IMR-90 (cell line): ENCODE measurements around the gene RELN.

Experiments used
- BHLHE40 ChIP-seq: fragments of 150-350 bp; IDR thresholded peaks from 2 replicates; pipeline ENCODE4 v1.6.1; 2016; ENCODE audit warnings: mild to moderate bottlenecking, low read depth, low read length
- TF ChIP-seq, protein P1 (sequence below): conservative IDR thresholded peaks from 2 replicates; pipeline ENCODE4 v1.5.1; 2012; ENCODE audit warnings: mild to moderate bottlenecking, low read depth, low read length, improper control_type of control experiment

DNA sequence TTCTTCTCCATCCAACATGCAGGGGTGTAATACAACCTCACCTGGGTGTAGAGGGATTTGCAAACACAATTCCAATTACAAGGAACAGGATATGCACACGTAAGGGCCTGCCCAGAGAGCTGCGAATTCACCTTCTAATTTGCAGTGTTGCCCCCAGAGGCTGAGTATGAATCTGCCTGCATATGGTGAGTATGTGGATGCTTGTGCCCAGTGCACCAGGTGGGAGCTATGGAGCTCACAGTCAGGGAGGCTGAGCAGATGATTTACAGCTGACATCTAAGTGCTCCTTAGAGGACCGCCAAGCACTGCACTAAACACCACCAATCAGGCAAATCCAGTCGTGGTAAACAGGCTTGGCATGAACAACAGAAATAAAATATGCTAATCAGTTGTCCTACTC is 132.0 kb downstream of the RELN start:
- TF ChIP-seq, protein P1, sequence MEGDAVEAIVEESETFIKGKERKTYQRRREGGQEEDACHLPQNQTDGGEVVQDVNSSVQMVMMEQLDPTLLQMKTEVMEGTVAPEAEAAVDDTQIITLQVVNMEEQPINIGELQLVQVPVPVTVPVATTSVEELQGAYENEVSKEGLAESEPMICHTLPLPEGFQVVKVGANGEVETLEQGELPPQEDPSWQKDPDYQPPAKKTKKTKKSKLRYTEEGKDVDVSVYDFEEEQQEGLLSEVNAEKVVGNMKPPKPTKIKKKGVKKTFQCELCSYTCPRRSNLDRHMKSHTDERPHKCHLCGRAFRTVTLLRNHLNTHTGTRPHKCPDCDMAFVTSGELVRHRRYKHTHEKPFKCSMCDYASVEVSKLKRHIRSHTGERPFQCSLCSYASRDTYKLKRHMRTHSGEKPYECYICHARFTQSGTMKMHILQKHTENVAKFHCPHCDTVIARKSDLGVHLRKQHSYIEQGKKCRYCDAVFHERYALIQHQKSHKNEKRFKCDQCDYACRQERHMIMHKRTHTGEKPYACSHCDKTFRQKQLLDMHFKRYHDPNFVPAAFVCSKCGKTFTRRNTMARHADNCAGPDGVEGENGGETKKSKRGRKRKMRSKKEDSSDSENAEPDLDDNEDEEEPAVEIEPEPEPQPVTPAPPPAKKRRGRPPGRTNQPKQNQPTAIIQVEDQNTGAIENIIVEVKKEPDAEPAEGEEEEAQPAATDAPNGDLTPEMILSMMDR: no peak
- TF ChIP-seq BHLHE40: no peak
